GM23338 (cell line): ENCODE measurements around the gene KIFC1.
"Not testable (repeated sequence)": the region's sequence is repeated elsewhere in the genome, so short reads cannot be mapped to it uniquely, and the experiment has no call there.

Experiments
- CTCF ChIP-seq, 2 experiments: fragments of 200-600 bp in 1 of 2; sonication (generic) in 1 of 2; conservative IDR thresholded peaks; 2 replicates each; pipeline versions ENCODE4 v1.5.1 to v1.6.1; 2016 to 2017; ENCODE audit warnings: antibody characterized with exemption in 2 of 2, low read depth in 2 of 2, mild to moderate bottlenecking in 2 of 2, moderate library complexity in 1 of 2
- POLR2AphosphoS5 ChIP-seq: IDR thresholded peaks from 2 replicates; pipeline ENCODE4 v1.6.1; 2016; ENCODE audit warnings: antibody characterized with exemption, low read depth
- ZNF114 ChIP-seq: fragments of 250-450 bp; sonication (Bioruptor Pico); IDR thresholded peaks from 2 replicates; pipeline ENCODE4 v1.5.0; 2020; ENCODE audit warnings: mild to moderate bottlenecking, moderate library complexity

GRCh38 chr6:33343606-33343952 is 48.0 kb upstream of the KIFC1 start:
- TF ChIP-seq ZNF114; POLR2AphosphoS5; CTCF (conservative IDR thresholded peaks at IDR 0.05; ENCODE audit: low read depth in 2 of 2): not testable (repeated sequence)
